KMS-11 (cell line): ENCODE results near the gene CAMKK2.
A peak's percentile ranks its signal among the peaks of the same experiment; 100 is the strongest.

Source experiments
- H2AFZ ChIP-seq: fragments of 200-600 bp; sonication (generic); 2 replicates; pipeline ENCODE4 v1.6.1; 2016; ENCODE audit warnings: antibody characterized with exemption, mixed run types, low read depth
- H3K27ac ChIP-seq: fragments of 200-600 bp; sonication (generic); 2 replicates; pipeline ENCODE4 v1.6.1; 2016; ENCODE audit warnings: mild to moderate bottlenecking, mixed run types
- H3K27me3 ChIP-seq: fragments of 200-600 bp; sonication (generic); 2 replicates; pipeline ENCODE4 v1.6.1; 2017; ENCODE audit warnings: mild to moderate bottlenecking, low read depth, mixed run types, moderate library complexity; ENCODE audit not compliant: insufficient read depth
- H3K36me3 ChIP-seq: fragments of 200-600 bp; sonication (generic); 2 replicates; pipeline ENCODE4 v1.6.1; 2017; ENCODE audit warnings: mild to moderate bottlenecking, mixed run types; ENCODE audit not compliant: insufficient read depth
- H3K4me1 ChIP-seq: fragments of 200-600 bp; sonication (generic); 2 replicates; pipeline ENCODE4 v1.6.1; 2016; ENCODE audit warnings: mild to moderate bottlenecking, low read depth, mixed run types; ENCODE audit not compliant: poor library complexity, severe bottlenecking
- H3K4me2 ChIP-seq: fragments of 200-600 bp; sonication (generic); 2 replicates; pipeline ENCODE4 v1.7.0; 2016; ENCODE audit warnings: mild to moderate bottlenecking, mixed run types
- H3K4me3 ChIP-seq: fragments of 200-600 bp; sonication (generic); IDR thresholded peaks from 2 replicates; pipeline ENCODE4 v1.6.1; 2017; ENCODE audit warnings: low read depth, low read length, mixed read lengths; ENCODE audit not compliant: insufficient read depth
- H3K79me2 ChIP-seq: fragments of 200-600 bp; sonication (generic); 2 replicates; pipeline ENCODE4 v1.6.1; 2016; ENCODE audit warnings: low read depth, mixed run types; ENCODE audit not compliant: insufficient read depth
- H3K9ac ChIP-seq: fragments of 200-600 bp; sonication (generic); 2 replicates; pipeline ENCODE4 v1.6.1; 2016; ENCODE audit warnings: mild to moderate bottlenecking, mixed run types
- H4K20me1 ChIP-seq: fragments of 200-600 bp; sonication (generic); 2 replicates; pipeline ENCODE4 v1.6.1; 2016; ENCODE audit warnings: mild to moderate bottlenecking, mixed run types; ENCODE audit not compliant: insufficient read depth
- CTCF ChIP-seq: fragments of 200-600 bp; sonication (generic); conservative IDR thresholded peaks from 2 replicates; pipeline ENCODE4 v1.6.1; 2017; ENCODE audit warnings: low read depth, mild to moderate bottlenecking, antibody characterized with exemption, low read length, moderate library complexity, mixed read lengths

Gene CAMKK2

GRCh38 chr12:121297435-121297991 is 1.0 kb upstream of the CAMKK2 start:
- Histone ChIP-seq H3K79me2 (peaks cover 24% of the 10 kb centered on the region; the same call in 1 of the 2 replicates), H2AFZ (peak overlapping the region; percentile 45), H3K4me1 (peaks cover 10% of the 10 kb centered on the region), H3K36me3 (no peaks in the 10 kb centered on the region), H3K4me2 (peak overlapping the region; percentile 37; the same call in 1 of the 2 replicates), H3K9ac (peak overlapping the region; percentile 48), H3K4me3 (no peak overlapping the region), H4K20me1 (no peaks in the 10 kb centered on the region), H3K27me3 (no peaks in the 10 kb centered on the region), H3K27ac (no peak overlapping the region; the same call in 1 of the 2 replicates)
- TF ChIP-seq CTCF = no peak

DNA sequence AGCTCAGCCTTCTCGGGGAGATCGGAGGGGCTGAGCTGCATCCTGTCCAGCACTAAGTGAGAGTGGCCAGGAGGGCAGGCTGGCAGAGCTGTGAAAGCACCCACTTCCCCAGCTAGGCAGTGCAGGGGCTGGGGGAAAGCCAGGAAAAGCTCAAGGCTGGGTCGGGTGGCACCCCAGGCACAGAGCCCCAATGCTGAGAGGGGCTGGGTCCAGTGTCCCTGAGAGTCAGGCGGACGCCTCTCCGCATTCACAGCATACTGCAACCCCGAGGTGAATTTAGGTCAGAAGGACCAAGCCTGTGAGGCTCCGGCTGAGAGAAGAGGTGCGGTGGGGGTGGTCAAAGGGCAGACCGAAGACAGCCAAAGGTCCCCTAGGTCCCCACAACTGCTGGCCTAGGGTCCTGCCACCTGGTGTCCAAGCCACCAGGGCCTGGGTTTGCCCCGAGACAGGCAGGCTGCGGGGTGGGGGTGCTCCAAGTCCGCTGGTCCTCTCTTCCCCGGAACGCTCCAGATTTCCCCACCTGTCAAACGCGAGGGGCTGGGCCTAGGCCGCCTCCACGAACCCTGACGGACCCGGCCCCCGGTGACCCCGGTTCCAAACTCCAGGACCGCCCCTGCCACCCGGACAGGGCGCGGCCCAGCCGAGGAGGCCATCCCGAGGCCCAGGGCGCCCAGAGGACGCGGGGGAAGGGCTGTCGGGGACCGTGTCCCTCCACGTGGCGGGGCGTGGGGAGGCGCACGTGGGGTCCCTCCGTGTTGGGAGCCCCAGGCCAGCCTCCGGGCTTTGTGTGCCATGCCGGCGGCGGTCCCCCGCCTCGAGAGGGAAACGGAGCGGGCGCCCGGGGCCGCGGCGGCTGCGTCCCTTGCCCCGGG is 527 bp downstream of the CAMKK2 start:
- Histone ChIP-seq H3K4me1 (peaks cover 10% of the 10 kb centered on the region), H4K20me1 (no peaks in the 10 kb centered on the region), H3K4me2 (peak overlapping the region; percentile 73), H3K27ac (peak overlapping the region; percentile 42), H3K36me3 (no peaks in the 10 kb centered on the region), H3K27me3 (no peaks in the 10 kb centered on the region), H3K79me2 (peaks cover 24% of the 10 kb centered on the region; the same call in 1 of the 2 replicates), H3K4me3 (no peak overlapping the region), H2AFZ (peak overlapping the region; percentile 30; the same call in 1 of the 2 replicates), H3K9ac (peak overlapping the region; percentile 83)
- no peak for TF ChIP-seq CTCF

- no peaks in the 10 kb centered on the region for H3K36me3 ChIP-seq
- H3K79me2 ChIP-seq = peaks cover 24% of the 10 kb centered on the region; the same call in 1 of the 2 replicates
- H3K4me2 ChIP-seq = peak overlapping the region; percentile 73
- no peaks in the 10 kb centered on the region for H3K27me3 ChIP-seq
- peak overlapping the region; percentile 83 for H3K9ac ChIP-seq
- no peak overlapping the region; the same call in 1 of the 2 replicates for H3K27ac ChIP-seq
- no peak overlapping the region for H2AFZ ChIP-seq
- no peak overlapping the region for H3K4me3 ChIP-seq
- H4K20me1 ChIP-seq = no peaks in the 10 kb centered on the region
- no peak for TF ChIP-seq CTCF
- H3K4me1 ChIP-seq = peaks cover 10% of the 10 kb centered on the region
Measured at GRCh38 chr12:121295116-121295745, 1.3 kb downstream of the CAMKK2 start.

GRCh38 chr12:121294151-121294889 is 2.2 kb downstream of the CAMKK2 start:
- TF ChIP-seq CTCF = no peak
- H3K4me2 ChIP-seq = no peak overlapping the region
- H3K4me1 ChIP-seq = peaks cover 15% of the 10 kb centered on the region
- H3K4me3 ChIP-seq = no peak overlapping the region
- no peaks in the 10 kb centered on the region for H3K27me3 ChIP-seq
- H3K27ac ChIP-seq = no peak overlapping the region
- no peak overlapping the region for H3K9ac ChIP-seq
- H2AFZ ChIP-seq = no peak overlapping the region
- peaks cover 24% of the 10 kb centered on the region; the same call in 1 of the 2 replicates for H3K79me2 ChIP-seq
- no peaks in the 10 kb centered on the region for H4K20me1 ChIP-seq
- no peaks in the 10 kb centered on the region for H3K36me3 ChIP-seq
